RWPE1 (cell line): ENCODE measurements around the gene BLVRA.

Experiments used
- CTCF ChIA-PET: fragments of 350-600 bp; sonication (Branson Sonifier 250); formaldehyde crosslinking; extraction: SDS; loops from one replicate; lab custom pipeline; 2021; lab: Yijun Ruan, JAX
- POLR2A ChIA-PET: fragments of 400-600 bp; formaldehyde crosslinking; extraction: SDS; loops from one replicate; lab custom pipeline; 2020; ENCODE audit warnings: antibody characterized with exemption; ENCODE audit not compliant: low non-redundant PET; lab: Yijun Ruan, JAX
- DNase-seq: peaks from one replicate; pipeline ENCODE4 v3.0.0; 2012; ENCODE audit warnings: low spot score
- H3K27ac ChIP-seq: fragments of 450-650 bp; 2 replicates; pipeline ENCODE4 v1.5.1; 2017
- TF ChIP-seq, protein P1 (sequence below): fragments of 450-650 bp; conservative IDR thresholded peaks from 2 replicates; pipeline ENCODE4 v1.5.1; 2017; ENCODE audit warnings: low read depth, mild to moderate bottlenecking

BLVRA gene

DNA sequence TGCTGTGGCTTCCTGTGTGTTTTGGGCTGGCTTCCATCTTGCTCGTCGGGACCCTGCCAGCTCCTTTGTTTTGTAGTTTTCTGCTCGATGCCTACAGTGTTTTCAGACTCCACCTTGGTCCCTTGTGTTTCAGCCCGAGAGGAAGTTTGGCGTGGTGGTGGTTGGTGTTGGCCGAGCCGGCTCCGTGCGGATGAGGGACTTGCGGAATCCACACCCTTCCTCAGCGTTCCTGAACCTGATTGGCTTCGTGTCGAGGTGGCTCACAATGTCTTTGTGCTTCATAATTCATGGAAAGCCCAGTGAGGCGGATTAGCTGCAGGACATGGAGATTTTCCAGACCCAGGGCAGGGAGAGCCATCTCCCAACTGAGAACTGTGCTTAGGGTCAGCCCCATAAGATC, 29.3 kb downstream of the BLVRA start:
- no peak overlapping the region for H3K27ac ChIP-seq
- POLR2A ChIA-PET, result no interaction called here
- no peak for DNase-seq
- CTCF ChIA-PET, result no interaction called here
- TF ChIP-seq, protein P1, sequence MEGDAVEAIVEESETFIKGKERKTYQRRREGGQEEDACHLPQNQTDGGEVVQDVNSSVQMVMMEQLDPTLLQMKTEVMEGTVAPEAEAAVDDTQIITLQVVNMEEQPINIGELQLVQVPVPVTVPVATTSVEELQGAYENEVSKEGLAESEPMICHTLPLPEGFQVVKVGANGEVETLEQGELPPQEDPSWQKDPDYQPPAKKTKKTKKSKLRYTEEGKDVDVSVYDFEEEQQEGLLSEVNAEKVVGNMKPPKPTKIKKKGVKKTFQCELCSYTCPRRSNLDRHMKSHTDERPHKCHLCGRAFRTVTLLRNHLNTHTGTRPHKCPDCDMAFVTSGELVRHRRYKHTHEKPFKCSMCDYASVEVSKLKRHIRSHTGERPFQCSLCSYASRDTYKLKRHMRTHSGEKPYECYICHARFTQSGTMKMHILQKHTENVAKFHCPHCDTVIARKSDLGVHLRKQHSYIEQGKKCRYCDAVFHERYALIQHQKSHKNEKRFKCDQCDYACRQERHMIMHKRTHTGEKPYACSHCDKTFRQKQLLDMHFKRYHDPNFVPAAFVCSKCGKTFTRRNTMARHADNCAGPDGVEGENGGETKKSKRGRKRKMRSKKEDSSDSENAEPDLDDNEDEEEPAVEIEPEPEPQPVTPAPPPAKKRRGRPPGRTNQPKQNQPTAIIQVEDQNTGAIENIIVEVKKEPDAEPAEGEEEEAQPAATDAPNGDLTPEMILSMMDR, result no peak

DNA sequence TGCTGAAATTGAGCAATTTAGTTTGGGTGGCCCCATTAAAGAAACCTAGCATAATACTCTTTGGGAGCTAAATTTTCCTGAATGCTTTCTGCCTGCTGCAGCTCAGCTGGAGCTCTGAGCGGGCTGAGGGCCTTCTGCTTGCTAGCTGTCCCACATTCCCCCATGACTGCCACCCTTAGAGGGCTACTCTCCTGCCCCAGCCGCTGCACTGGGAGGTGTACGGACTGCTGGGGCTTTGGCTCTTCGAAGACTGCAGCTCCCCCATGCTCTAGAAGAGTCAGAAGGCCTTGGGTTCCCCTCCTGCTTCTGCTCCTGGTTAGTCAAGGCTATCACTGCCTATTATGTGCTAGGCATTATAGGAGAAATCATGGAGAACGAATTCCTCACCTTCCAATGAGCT, 31.5 kb downstream of the BLVRA start:
- ChIA-PET CTCF (interaction anchor here (0.6 to 1.6 kb wide), 3 partner anchors 10 to 656 kb away, joined by 3 to 10 read pairs (median 4); no protein-coding TSS in a partner anchor), POLR2A (no interaction called here)
- H3K27ac ChIP-seq, result no peak overlapping the region
- TF ChIP-seq, protein P1, result no peak
- DNase-seq, result no peak

DNA sequence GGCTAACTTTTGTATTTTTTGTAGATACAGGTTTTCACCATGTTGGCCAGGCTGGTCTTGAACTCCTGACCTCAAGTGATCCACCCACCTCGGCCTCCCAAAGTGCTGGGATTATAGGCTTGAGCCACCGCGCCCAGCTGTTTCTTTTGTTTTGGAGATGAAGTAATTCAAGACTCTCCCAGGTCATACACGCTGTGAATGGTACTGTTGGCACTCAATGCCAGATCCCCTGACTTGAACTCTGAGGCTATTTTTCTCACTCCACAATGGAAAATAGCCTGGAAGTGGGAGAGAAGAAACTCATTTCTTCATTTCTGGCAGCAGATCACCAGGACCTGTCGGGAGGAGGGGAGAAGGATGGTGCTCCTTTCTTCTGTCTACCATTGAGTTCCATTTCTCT, 32.4 kb downstream of the BLVRA start:
- no peak overlapping the region for H3K27ac ChIP-seq
- ChIA-PET POLR2A (interaction anchor here (0.5 kb wide), 1 partner anchor 207 kb away, joined by 6 read pairs; no protein-coding TSS in a partner anchor), CTCF (interaction anchor here (1.6 kb wide), 1 partner anchor 28 kb away, joined by 10 read pairs; no protein-coding TSS in a partner anchor)
- TF ChIP-seq, protein P1, result no peak
- no peak for DNase-seq

DNA sequence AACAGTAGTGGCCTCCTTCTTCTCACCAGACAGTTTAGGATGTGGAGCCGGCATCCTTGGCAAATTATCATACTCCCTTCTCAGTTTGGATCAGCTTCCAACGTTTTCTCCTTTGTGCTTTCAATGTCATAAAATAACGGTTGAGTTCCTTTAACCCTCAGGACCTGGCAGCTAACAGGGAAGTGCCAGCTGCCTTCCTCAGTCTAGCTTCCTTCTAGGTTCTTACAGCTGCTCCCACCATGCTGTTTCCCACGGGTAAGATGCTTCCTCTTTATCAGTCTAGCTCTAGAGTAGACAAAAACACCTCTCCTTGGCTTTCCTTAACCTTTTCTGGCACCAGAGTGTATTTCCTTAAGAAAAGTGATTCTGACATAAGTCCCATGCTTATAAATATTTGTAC, 33.2 kb downstream of the BLVRA start:
- ChIA-PET POLR2A (no interaction called here), CTCF (interaction anchor here (1.1 kb wide), 1 partner anchor 209 kb away, joined by 3 read pairs; no protein-coding TSS in a partner anchor)
- DNase-seq, result no peak
- TF ChIP-seq, protein P1, result no peak
- no peak overlapping the region for H3K27ac ChIP-seq

DNA sequence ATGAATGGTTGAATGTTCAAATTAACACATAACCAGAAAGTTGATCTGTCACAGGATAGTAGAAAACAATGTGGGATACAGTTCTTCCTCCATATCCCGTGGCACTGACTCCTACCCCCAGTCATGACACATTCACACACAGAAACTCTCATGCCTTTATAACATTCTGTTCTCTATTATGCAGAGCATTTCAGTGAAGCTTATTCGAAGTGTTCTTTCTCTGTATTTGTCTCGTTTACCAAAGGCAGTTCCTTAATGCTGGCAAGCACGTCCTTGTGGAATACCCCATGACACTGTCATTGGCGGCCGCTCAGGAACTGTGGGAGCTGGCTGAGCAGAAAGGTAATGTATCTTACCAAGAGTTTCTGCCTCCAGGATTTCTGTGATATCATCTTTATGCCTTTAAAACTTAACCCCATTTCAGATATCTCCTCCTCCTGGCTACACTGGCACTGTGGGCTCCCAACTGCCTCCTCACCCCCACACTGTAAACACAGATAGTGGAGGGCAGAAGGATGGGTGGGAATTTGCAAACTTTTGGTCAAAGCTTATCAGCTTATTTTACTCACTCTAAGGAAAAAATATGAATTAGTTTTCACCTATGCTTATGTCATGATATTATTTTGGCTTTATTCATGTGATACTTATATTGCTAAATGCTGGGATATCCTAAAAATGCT, 34.1 kb downstream of the BLVRA start:
- TF ChIP-seq, protein P1, result no peak
- ChIA-PET CTCF (interaction anchor here (0.5 to 1.1 kb wide), 2 partner anchors 54 to 210 kb away, joined by 3 read pairs; no protein-coding TSS in a partner anchor), POLR2A (no interaction called here)
- no peak for DNase-seq
- no peak overlapping the region for H3K27ac ChIP-seq

DNA sequence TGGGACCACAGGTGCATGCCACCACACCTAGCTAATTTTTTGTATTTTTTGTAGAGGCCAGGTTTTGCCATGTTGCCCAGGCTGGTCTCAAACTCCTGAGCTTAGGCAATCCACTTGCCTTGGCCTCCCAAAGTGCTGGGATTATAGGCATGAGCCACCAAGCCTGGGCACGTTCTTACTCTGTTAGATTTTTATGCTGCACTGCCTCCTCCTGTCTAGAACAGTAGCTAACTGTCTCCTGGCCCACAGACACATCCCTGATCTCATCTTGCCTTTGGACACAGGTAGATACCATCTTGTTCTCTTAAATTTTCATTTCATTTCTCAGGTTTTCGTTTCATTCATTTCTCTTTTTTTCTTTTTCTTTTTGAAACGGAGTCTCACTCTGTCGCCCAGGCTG, 41.1 kb downstream of the BLVRA start:
- DNase-seq, result no peak
- POLR2A ChIA-PET, result no interaction called here
- no peak overlapping the region for H3K27ac ChIP-seq
- TF ChIP-seq, protein P1, result no peak
- CTCF ChIA-PET, result interaction anchor here (0.6 to 1.4 kb wide), 4 partner anchors 10 to 217 kb away, joined by 3 to 4 read pairs (median 4); partner anchors contain the start of gene STK17A
